DMS114 treated with DMSO at 0.1 percent for 48 hours (cell line): Measurements from ENCODE around the gene GALNT5.
"Not testable (repeated sequence)": the region's sequence is repeated elsewhere in the genome, so short reads cannot be mapped to it uniquely, and the experiment has no call there.

Source experiments
- DNase-seq: peaks from one replicate; lab custom pipeline; 2025; ENCODE audit not compliant: unreplicated experiment; lab: John Stamatoyannopoulos, UW

GALNT5 gene, protein sequence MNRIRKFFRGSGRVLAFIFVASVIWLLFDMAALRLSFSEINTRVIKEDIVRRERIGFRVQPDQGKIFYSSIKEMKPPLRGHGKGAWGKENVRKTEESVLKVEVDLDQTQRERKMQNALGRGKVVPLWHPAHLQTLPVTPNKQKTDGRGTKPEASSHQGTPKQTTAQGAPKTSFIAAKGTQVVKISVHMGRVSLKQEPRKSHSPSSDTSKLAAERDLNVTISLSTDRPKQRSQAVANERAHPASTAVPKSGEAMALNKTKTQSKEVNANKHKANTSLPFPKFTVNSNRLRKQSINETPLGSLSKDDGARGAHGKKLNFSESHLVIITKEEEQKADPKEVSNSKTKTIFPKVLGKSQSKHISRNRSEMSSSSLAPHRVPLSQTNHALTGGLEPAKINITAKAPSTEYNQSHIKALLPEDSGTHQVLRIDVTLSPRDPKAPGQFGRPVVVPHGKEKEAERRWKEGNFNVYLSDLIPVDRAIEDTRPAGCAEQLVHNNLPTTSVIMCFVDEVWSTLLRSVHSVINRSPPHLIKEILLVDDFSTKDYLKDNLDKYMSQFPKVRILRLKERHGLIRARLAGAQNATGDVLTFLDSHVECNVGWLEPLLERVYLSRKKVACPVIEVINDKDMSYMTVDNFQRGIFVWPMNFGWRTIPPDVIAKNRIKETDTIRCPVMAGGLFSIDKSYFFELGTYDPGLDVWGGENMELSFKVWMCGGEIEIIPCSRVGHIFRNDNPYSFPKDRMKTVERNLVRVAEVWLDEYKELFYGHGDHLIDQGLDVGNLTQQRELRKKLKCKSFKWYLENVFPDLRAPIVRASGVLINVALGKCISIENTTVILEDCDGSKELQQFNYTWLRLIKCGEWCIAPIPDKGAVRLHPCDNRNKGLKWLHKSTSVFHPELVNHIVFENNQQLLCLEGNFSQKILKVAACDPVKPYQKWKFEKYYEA

DNA sequence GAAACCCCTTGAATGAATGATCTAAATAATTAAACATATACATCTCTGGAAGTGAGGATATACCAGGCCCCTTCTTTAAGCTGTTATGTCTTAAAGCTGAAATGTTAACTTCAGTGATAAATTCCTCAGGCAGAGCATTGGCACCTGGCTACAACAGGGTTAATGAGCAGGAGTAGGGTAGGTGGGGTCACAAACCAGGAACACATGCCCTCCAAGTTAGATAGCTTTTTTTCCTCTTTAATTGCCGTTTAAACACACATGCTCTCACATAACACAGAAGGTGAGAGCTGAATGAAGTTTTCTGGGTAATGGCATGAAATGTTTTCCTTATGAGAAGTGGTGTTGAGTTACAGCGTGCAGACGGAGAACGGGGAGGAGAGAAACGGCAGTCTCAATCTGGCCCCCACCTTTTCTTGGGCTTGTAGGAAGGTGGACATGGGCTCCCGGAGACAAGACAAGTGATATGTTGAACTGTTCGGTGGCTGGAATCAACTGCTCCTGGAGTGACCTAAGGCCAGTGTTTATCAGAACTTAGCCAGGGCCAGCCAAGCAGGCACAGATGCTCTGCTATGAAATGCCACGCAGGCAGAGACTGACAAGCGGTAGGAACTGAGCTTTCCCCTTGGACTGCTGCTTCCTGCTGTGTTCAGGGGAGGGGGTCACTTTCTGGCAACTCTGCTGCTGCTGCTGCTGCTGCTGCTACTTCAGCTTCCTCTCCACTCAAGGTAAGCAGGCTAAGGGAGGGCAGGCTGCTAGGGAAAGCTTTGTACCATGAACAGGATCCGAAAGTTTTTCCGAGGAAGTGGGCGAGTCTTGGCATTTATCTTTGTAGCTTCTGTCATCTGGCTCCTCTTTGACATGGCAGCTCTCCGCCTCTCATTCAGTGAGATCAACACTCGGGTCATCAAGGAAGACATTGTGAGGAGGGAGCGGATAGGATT lies at the start of gene GALNT5:
TSS of gene GALNT5 (plus strand) at position 394 of the 941 bp plus-strand sequence. CDS start at position 772, 378 bp downstream.
- no peak for DNase-seq

DNA sequence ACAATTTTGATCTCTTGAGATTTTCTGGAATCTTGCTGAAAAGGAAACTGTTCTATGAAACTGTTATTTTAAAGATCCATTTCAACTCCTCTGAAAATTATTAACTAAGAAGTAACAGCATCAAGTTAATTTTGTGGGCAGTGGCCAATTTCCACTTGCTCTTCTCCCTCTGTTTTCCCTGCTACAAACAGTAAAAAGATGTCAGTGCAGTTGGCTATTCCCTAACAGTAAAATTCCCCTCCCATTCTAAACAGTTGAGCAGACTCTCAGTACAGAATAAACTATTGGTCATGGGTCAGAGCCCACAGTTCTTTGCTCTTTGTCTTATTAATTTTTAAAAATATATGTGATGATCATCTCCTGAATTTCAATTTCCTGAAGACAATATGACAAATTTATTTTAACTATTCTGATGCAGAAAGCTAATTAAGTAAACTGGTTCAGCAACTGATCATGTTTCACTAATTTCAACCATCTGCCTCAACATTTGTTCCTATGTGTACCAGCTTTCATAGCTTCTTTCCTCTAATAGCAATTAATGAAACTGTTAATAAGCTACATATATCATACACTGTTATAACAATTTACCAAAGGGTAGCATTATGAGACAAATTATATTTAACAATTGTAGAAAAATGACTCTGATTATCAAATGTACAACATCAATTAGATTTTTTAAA lies 41.1 kb upstream of the GALNT5 start:
- DNase-seq: no peak

DNA sequence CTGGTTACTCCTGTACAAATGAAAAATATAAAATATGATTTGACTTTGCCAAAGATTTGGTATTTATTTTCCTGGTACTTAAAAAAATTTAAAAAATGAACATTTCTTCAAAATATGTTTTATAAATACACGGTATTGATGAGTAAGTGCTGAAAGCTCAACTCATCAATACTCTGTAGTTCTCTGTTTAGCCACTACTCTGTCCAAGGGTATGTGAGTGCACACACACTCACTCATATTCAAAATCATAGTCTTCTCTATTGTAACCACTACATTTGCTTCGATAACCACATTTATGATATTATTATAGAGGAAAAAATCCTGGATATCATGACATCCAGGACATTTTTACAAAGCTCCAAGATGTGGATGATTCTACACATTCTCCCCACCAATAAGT lies 40.1 kb upstream of the GALNT5 start:
- DNase-seq: no peak

DNA sequence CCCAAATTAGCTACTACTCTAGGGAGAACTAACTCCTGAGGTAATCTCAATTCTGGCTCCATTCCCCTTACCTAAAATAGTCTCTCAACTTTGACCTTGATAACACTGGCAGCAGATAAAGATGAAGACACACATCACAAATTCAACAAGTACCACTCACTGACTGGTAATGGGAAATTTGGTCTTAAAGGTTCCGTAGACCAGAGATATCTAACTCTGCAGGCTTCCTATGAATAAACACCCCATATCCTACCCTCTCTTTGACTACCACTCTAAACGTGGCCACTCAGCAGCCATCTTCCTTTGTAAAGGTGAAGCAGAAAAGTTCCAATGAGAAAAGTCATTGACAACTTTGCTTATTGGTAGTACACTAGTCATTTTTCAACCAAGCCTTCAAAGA lies 38.6 kb upstream of the GALNT5 start:
- DNase-seq: no peak

DNA sequence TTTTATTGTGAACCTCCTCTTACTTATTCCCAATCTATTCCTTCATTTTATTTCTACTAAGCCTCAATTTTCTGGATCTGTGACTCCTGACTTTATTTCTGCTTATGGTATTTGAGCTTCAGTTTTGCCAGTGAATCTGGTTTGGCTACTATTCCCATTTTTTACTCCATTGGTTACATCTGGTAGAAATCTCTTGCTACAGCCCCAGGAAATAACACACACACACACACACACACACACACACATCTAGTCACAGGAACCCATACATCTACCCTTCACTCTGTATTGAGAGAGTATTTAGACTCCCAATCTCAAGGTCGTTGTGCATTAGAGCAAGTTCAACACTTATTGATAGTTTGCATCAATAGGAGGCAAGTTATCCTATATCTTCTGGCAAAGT lies 37.0 kb upstream of the GALNT5 start:
- no peak for DNase-seq

DNA sequence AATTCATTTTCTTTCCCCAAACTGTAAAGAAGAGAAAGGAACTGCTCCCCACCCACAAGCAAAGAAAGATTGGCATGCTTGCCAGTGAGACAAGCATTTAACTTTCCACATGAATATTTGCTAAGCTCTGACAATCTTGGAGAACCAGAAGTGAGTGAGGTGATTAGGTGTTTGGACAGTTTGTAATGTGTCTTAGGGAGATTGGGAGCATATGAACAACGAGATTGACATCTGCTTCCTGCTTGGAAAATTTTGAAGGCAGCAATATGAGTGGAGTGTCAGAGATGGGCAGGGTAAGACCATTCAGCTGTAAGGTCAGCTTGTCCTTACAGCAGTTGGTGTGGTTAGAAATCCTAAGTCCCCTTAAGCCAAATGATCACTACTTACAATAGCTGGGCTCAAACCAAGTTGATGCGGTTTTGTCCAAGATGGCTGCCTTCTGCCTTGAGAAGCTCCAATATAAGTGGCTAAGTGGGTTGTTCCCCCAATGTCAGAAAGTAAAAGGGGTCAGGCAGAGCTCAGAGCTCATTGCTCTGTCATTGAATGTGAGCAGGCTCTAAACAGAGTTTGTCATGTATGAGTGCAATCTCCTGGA lies 36.0 kb upstream of the GALNT5 start:
- no peak for DNase-seq

DNA sequence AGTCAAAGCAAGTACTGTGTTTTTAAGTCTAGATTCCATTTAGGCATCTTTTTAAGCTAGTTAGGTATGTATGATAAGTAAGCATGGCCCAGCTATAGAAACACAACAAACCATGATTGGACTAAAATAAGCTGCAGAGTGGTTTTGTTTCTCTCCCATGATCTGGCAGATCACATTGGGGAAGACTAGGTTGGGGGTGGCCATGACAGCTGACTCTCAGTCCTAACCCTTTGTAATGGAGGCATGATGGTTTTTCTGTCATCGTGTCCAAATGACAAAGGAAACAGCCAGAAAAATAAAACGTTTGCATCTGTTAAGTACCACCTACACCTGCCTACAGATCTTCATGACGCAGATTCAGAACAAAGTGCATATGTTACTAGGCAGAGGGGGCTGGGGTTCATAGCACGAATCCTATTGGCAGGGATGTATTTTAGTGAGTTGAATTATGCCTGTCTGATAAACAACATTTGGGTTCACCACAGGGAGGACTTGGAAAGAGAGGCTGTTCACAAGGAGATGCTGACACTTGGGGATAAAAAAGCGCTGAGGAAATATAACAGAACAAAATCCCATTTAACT lies 33.8 kb upstream of the GALNT5 start:
- DNase-seq: no peak

DNA sequence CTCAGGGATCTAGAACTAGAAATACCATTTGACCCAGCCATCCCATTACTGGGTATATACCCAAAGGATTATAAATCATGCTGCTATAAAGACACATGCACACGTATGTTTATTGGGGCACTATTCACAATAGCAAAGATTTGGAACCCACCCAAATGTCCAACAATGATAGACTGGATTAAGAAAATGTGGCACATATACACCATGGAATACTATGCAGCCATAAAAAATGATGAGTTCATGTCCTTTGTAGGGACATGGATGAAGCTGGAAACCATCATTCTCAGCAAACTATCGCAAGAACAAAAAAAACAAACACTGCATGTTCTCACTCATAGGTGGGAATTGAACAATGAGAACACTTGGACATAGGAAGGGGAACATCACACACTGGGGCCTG lies 33.1 kb upstream of the GALNT5 start:
- not testable (repeated sequence) for DNase-seq

DNA sequence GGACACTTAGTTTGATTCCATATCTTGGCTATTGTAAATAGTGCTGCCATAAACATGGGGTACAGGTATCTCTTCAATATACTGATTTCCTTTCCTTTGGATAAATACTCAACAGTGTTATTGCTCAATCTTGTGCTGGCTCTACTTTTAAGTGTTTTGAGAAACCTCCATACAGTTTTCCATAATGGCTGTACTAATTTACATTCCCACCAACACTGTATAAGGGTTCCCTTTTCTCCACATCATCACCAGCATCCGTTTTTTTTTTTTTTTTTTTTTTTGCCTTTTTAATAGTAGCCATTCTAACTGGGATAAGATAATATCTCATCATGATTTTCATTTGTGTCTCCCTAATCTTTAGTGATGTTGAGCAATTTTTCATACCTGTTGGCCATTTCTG lies 29.9 kb upstream of the GALNT5 start:
- no peak for DNase-seq

DNA sequence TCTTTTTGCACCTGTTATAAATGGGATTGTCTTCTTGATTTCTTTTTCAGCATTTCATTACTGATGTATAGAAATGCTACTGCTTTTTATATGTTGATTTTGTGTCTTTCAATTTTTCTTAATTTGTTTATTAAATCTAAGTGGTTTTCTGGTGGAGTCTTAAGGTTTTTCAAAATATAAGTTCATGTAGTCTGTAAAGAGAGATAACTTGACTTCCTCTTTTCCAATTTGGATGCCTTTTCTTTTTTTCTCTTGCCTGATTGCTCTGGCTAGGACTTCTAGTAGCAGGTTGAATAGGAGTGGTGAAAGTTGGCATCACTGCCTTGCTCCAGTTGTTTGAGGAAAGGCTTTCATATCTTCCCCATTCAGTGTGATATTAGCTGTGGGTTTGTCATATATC lies 28.6 kb upstream of the GALNT5 start:
- DNase-seq: no peak

DNA sequence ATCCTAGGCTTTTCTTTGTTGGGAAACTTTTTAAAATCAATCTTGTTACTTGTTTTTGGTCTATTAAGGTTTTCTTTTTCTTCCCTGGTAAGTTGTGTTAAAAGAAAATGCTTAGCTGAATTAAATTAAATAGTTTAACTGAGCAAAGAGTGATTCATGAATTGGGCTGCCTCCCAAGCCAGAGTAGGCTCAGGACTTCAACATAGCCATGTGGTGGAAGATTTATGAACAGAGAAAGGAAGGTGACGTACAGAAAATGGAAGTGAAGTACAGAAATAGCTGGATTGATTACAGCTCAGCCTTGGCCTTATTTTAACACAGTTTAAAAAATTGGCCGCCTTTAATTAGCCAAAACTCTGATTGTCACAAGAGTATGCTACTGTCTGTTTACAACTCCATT lies 27.9 kb upstream of the GALNT5 start:
- DNase-seq: no peak

DNA sequence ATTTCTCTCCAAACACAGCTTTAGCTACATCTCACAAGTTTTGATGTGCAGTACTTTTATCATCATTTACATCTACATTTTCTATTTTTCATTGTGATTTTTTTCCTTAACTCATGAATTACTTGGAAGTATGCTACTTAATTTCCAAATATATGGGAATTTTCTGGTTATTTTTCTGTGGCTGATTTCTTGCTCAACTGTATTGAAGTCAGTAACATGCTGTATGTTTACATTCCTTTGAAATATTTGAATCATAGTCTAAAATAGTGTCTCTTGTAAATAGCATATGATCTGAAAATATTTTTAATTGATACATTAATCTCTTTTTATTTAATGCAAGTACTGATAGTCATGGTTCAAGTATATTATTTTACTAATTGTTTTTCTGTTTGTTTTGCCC lies 26.0 kb upstream of the GALNT5 start:
- DNase-seq: no peak

DNA sequence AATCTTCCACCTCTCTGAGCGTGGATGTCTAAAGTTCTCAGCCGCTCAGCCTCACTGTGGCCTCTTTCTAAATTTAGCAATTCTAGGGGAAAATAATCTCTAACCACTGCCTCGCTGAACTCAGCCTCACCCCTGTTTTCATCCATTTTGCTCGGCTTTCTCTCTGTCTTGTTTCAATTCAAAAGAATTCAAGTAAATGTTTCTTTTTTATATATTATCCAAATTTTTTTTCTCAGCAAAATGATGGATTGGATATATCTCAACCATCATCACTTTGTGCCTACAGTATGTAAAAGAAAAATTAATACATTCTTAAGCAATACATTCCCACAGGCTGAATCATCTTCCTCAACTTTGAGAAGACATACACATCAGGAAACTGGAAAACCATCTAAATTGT lies 24.0 kb upstream of the GALNT5 start:
- no peak for DNase-seq

DNA sequence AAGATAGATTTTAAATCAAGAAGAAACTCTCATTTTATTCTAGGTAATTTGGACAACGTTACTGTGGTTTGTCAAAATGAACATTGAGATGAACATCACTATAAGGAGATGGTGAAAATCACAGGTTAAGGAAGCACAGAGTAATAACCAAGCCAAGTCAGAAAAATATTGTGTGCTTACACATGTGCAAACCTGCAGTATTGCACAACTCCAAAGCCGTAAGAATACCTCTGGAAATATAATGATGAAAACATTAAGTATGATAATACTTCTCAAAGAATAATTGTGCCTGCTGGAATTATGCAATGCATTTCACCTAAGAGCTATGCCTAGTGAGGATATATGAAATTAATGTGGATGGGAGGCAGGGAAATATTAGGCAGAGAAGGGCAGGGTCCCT lies 21.1 kb upstream of the GALNT5 start:
- no peak for DNase-seq

DNA sequence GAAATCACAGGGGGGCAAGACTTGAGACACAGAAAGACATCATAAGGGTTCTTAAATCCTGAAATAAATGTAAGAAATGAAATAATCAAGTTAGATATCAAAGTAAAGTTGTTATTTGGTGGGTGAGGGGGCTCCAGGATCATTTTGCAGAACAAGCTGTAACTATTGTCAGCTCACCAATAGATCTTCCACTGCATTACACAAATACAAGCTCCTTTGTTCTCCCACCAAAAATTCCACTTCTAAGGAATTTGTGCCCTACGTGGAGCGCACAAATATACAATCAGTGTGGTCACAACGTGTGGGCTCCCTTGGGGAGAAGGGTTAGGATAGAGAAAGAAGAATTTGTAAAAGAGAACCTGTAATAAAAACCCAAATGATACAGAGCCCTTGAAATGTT lies 19.2 kb upstream of the GALNT5 start:
- DNase-seq: no peak

DNA sequence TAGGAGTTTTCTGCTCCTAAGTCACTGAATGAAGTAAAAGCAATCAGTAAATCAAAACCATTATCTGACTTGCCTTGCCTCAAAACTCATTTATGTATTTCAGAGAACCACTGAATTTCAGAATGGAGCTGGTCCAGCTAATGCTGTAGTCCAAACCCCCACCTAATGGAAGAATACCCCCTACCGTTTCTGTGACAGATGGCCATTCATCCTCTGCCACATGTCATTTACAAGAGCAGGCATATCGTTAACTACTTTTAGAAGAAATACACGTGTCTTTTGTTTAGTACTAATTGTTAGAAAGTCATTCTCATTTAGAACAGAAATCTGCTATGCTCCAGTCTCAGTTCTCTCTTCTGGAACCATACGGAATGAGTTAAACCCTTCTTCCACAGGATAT lies 12.8 kb upstream of the GALNT5 start:
- no peak for DNase-seq

DNA sequence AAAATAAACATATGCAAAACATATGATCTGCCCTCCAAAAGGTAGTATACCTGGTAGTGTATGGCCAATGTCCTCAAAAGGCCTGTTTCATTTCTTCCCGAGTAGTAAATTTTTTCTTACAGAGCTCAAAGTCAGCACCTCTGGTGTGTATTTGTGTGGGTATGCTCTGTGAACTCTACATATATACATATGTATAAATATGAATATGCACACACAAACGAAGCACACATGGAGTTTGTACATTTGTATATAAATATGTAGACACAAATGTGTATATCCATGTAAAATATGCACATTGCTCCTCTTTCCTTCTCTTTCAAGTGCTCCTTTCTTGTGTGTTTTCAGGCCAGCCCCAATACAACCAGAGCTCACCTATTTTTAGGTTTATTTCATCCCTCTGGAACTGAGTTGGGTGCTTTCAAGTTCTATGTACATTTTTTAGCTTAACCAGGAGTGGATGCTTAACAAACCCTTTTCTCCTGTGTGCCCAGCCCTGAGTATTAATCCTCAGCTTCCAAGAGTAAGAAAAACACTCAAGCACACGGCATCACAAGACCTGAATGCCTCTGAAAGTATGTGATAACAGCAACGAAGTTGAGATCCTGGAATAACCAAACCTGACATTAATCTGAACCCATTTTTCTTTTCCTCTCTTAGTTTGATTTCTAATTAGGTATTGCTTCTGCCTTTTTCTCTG lies 12.2 kb upstream of the GALNT5 start:
- no peak for DNase-seq

DNA sequence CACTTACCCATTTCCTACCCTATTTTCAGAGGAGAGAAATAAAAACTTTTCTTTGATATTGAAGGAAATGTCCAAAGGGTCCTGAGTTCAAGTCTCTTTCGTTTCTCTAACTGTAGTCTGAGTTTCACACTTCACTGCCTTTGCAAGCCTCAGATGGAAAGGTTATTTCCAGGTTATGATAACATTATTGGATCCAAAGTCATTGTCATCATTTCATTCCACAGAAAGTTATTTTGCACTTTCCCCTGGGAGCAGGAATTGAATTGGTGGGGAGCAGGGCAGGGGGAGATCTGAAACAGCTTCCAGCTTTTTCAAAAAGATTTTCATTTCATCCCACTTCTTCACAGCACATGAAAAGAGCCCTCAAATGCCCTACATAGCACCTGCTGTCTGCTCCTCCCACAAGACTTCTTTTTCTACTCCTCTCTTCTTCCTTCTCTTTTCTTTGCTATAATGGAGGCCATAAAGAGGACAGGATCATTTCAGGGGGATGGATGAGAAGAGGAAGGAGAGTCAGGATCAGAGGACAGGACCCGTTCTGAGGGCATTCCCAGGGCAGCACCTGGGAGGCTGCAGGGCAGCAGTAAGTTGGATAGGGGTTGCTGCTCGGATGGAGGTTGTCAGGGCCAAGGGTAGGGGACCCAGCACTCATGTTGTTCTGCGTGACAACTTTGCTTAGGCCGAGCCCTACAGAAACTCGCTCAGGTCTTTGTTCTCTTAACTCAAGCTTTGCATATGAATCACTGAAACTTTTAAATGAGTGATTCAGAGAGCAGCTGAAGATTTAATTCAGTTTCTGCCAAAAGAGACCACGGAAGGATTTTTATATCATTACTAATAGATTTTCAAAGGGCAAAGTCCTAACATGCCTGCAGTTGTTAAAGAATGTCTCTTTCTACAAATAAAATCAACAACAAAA lies 11.4 kb upstream of the GALNT5 start:
- no peak for DNase-seq
